Ecto neural progenitor cell (in vitro differentiated cells): Measurements from ENCODE around the gene RNF14.
A peak's percentile ranks its signal among the peaks of the same experiment; 100 is the strongest.

Source experiments
- DNase-seq: peaks from one replicate; pipeline ENCODE4 v3.0.0-alpha.2; 2018; ENCODE audit warnings: low spot score

Gene RNF14

GRCh38 chr5:141978389-141978788, 9.5 kb downstream of the RNF14 start:
- no peak for DNase-seq

GRCh38 chr5:141982626-141983025, 13.7 kb downstream of the RNF14 start:
- DNase-seq: no peak

GRCh38 chr5:141986072-141986471, 17.2 kb downstream of the RNF14 start:
- DNase-seq: no peak

GRCh38 chr5:141989720-141990119, 20.8 kb downstream of the RNF14 start:
- no peak for DNase-seq

GRCh38 chr5:141992349-141992963, 23.6 kb downstream of the RNF14 start:
- peak; percentile 65 for DNase-seq

GRCh38 chr5:141994511-141995136, 25.7 kb downstream of the RNF14 start:
- DNase-seq: no peak

GRCh38 chr5:141995656-141996055, 26.8 kb downstream of the RNF14 start:
- DNase-seq: no peak

GRCh38 chr5:141997358-141997960, 28.6 kb downstream of the RNF14 start:
- no peak for DNase-seq

- DNase-seq: no peak
Measured at GRCh38 chr5:142000173-142000572, 31.3 kb downstream of the RNF14 start.

- no peak for DNase-seq
Measured at GRCh38 chr5:142000704-142001484, 32.0 kb downstream of the RNF14 start.

GRCh38 chr5:142003266-142003800, 34.4 kb downstream of the RNF14 start:
- DNase-seq: no peak

- no peak for DNase-seq
Measured at GRCh38 chr5:142006363-142007236, 37.7 kb downstream of the RNF14 start.

- DNase-seq: no peak
Measured at GRCh38 chr5:142007237-142007544, 38.3 kb downstream of the RNF14 start.

GRCh38 chr5:142008813-142009212, 39.9 kb downstream of the RNF14 start:
- DNase-seq: no peak

- no peak for DNase-seq
Measured at GRCh38 chr5:142009886-142010285, 41.0 kb downstream of the RNF14 start.

GRCh38 chr5:142011572-142012185, 42.8 kb downstream of the RNF14 start:
- DNase-seq: no peak

- peak; percentile 71 for DNase-seq
Measured at GRCh38 chr5:142012186-142012785, 43.4 kb downstream of the RNF14 start.

- DNase-seq: peak; percentile 77
Measured at GRCh38 chr5:142012792-142013388, 44.0 kb downstream of the RNF14 start, which contains the start of gene GNPDA1. TSS of gene GNPDA1 (minus strand) at chr5:142013027. CDS start at chr5:142012035, 992 bp downstream.

GRCh38 chr5:142013734-142014521, 45.0 kb downstream of the RNF14 start:
- DNase-seq: no peak
